Heart left ventricle (tissue), 16 donors: Measurements from ENCODE around the gene RNFT2. TPM values are rescaled to one million over a fixed set of nuclear protein-coding genes. Genes with fewer than 3 reads are reported as not detected.

ENCODE experiments used
- ATAC-seq, 4 donors: fragments of 200-7000 bp; cut with Tn5 transposase; one replicate each; pipeline ENCODE4 v1.9.1; 2020 to 2022; ENCODE audit warnings: moderate library complexity in 4 of 4, mild to moderate bottlenecking in 3 of 4, moderate number of reproducible peaks in 1 of 4
- DNase-seq, 5 donors: peaks; one replicate each; pipeline ENCODE4 v3.0.0-alpha.2; 2020
- H3K27ac ChIP-seq, 12 donors: fragments of 200-600 bp; sonication (generic) in 4 of 12; one replicate each; pipeline versions ENCODE4 v1.5.0 to v1.8.0; 2016 to 2022; ENCODE audit warnings: mild to moderate bottlenecking in 2 of 12
- H3K27me3 ChIP-seq, 9 donors: fragments of 200-600 bp; sonication (generic) in 2 of 9; one replicate each; pipeline versions ENCODE4 v1.5.1 to v1.8.0; 2016 to 2022; ENCODE audit warnings: mild to moderate bottlenecking in 3 of 9
- H3K36me3 ChIP-seq, 9 donors: fragments of 200-600 bp; sonication (generic) in 2 of 9; one replicate each; pipeline versions ENCODE4 v1.5.0 to v1.8.0; 2018 to 2022; ENCODE audit warnings: mild to moderate bottlenecking in 2 of 9
- H3K4me1 ChIP-seq, 12 donors: fragments of 200-600 bp; sonication (generic) in 4 of 12; one replicate each; pipeline versions ENCODE4 v1.5.0 to v1.8.0; 2016 to 2022; ENCODE audit warnings: mild to moderate bottlenecking in 3 of 12
- H3K4me3 ChIP-seq, 12 donors: fragments of 200-600 bp; sonication (generic) in 4 of 12; one replicate each; pipeline versions ENCODE4 v1.5.0 to v1.8.0; 2017 to 2022; ENCODE audit warnings: mild to moderate bottlenecking in 9 of 12, moderate library complexity in 4 of 12
- H3K9me3 ChIP-seq, 12 donors: fragments of 200-600 bp; sonication (generic) in 4 of 12; one replicate each; pipeline versions ENCODE4 v1.5.0 to v1.8.0; 2016 to 2022; ENCODE audit warnings: mild to moderate bottlenecking in 1 of 12
- POLR2A ChIP-seq, 2 donors: fragments of 450-650 bp; IDR thresholded peaks; one replicate each; pipeline ENCODE4 v1.6.1; 2017; ENCODE audit warnings: antibody characterized with exemption in 2 of 2, mild to moderate bottlenecking in 2 of 2, moderate library complexity in 2 of 2
- WGBS, 4 donors: extraction: QIAGEN DNeasy Blood & Tissue Kit in 2 of 4; methylation state at CpG; one replicate each; pipeline versions ENCODE4 v1.1.5 to v1.1.7; 2013 to 2018; 5-methylcytosine and 5-hydroxymethylcytosine counted together
- intact Hi-C, 10 donors: fragments of 100-400 bp; cut with DNase I; formaldehyde crosslinking; loops; one replicate each; pipeline versions ENCODE4 v1.11.1 to v1.14.2; 2022
- polyA plus RNA-seq, 2 donors: library from polyadenylated mRNA; stranded (reverse); fragments of 200-250 nt; gene quantifications; one replicate each; pipeline ENCODE4 v1.2.3, GENCODE V29; 2013
- total RNA-seq, 9 donors: library from RNA; depleted of rRNA in 2 of 9; stranded (reverse); fragments of >200 nt in 2 of 9; fragmentation: NEBNext Ultra II Directional in 3 of 9; extraction: Animal tissue kit (Norgen Biotek cat#: 25700) in 3 of 9; gene quantifications; one replicate each; pipeline versions ENCODE4 v1.1.0 to v1.2.4, GENCODE V29; 2016 to 2023
- TF ChIP-seq, protein P1 (sequence below), 12 donors: fragments of 200-600 bp; sonication (generic) in 4 of 12; IDR thresholded peaks; one replicate each; pipeline versions ENCODE4 v1.5.0 to v1.8.0; 2018 to 2022; ENCODE audit warnings: antibody characterized with exemption in 12 of 12, mild to moderate bottlenecking in 5 of 12
- donor health status: ischemic (EF 13 %, LVEDD 7.1; RV severe dilation, severe dysfunction).
- donor health status: healthy with polysubstance abuse.
- donor health status: DM: no; HTN: yes; CAD: no.
- donor health status: DM: no; HTN: no; CAD: no.
- donor health status: ischemic (EF 25% LVEDD 6.9; RV normal size, moderate dysfunction).
- donor health status: ischemic (EF 25% LVEDD 5.7; RV mildly dilated, moderate dysfunction).
- donor health status: healthy.
- donor health status: DM: yes; HTN: yes; CAD: no.
- donor health status: ischemic (EF 35%, LVEDD 5.7; RV mildly dilated, moderate dysfunction).
- donor health status: nonischemic (EF 11% LVEDD 7.7; RV severe dilation, severe dysfunction).
- donor health status: DM: yes; HTN: yes; CAD: no.
- donor health status: PGD.
- donor health status: ischemic (EF 29% LVEDD 5.4; RV normal size, mild dysfunction).
- donor health status: nonischemic (EF 23%, LVEDD 6.1; RV moderate dilation, normal function).

Gene RNFT2
- total and polyA plus RNA-seq, 11 donors: 0.58 to 2.4 (median 1.6) TPM

DNA sequence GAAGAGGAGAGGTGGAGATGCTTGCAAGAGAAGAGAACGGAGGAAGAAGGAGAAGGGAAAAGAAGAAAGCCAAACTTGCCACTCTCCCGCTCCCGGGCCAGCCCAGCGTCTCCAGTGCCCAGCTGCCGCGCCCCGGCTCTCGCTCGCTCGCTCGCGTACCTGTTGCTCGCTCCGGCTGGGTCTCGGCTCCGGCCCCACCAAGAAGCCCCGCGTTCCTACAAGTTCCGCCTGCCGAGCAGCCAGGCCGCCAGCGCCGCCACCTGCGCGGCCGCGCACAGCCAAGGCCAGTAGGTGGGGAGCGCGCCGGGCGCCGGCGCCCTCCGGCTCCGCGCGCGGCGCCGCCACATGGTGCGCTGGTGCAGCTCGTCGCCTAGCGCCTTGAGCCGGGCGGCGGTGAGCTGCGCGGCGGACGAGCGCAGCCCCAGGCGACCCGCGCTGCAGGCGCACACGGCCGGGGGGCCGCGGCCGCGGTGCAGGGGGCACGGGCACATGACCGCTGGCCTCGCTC is 142.8 kb downstream of the RNFT2 start:
- Histone ChIP-seq H3K27ac (no peak overlapping the region), H3K9me3 (no peaks in the 10 kb centered on the region), H3K4me3 (peak overlapping the region in 10 of 12 donors; percentile 31 to 60 (median 46)), H3K4me1 (peaks cover 3 to 41% (median 27%) of the 10 kb centered on the region in 12 donors), H3K36me3 (no peaks in the 10 kb centered on the region), H3K27me3 (peaks cover 13 to 81% (median 33%) of the 10 kb centered on the region in 9 donors)
- intact Hi-C loops: loop anchor here in 8 of 10 donors (2.0 to 10.0 kb wide), 3 partner anchors 176 to 179 kb away; no protein-coding TSS in a partner anchor
- DNase-seq: peak in 3 of 5 donors; percentile 23 to 55 (median 28)
- ATAC-seq: peak in 3 of 4 donors; percentile 66 to 90 (median 85)
- no peak for TF ChIP-seq POLR2A (IDR thresholded peaks at IDR 0.05)
- TF ChIP-seq, protein P1, sequence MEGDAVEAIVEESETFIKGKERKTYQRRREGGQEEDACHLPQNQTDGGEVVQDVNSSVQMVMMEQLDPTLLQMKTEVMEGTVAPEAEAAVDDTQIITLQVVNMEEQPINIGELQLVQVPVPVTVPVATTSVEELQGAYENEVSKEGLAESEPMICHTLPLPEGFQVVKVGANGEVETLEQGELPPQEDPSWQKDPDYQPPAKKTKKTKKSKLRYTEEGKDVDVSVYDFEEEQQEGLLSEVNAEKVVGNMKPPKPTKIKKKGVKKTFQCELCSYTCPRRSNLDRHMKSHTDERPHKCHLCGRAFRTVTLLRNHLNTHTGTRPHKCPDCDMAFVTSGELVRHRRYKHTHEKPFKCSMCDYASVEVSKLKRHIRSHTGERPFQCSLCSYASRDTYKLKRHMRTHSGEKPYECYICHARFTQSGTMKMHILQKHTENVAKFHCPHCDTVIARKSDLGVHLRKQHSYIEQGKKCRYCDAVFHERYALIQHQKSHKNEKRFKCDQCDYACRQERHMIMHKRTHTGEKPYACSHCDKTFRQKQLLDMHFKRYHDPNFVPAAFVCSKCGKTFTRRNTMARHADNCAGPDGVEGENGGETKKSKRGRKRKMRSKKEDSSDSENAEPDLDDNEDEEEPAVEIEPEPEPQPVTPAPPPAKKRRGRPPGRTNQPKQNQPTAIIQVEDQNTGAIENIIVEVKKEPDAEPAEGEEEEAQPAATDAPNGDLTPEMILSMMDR (IDR thresholded peaks at IDR 0.05): peak in 2 of 12 donors; percentile 4 to 26
- 0 to 1% (median 1%) methylated on average over 16 to 65 of the region's 65 CpGs for WGBS, 4 donors

DNA sequence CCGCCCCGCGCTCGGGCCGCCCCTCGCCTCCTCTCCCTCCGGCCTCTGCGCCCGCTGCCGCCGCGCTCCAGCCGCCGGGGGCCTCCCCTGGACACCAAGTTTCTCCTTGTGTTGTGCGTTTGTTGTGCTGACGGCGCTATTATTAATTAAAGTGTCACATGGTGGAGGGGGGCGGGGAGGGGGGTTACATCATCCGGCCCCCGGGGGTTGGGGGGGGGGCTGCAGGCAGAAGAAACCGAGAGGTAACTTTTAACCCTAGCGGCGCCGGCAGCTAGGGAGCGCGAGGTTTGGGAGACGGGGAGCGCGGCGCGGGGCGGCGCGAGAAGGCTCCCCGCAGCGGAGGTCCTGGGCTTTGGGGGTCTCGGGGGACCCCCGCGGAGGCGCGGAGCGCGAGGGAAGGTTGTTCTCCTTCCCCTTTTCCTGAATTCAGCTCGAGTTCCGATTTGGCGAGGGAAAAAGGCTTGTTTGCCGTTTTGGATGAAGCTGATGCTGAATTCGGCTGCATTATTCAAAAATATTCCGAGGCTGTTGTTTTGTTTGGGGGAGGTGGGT is 143.3 kb downstream of the RNFT2 start, which contains the start of gene HRK:
HRK (minus strand) TSS at position 117 of the 552 bp plus-strand sequence. CDS start 134 bp downstream, outside the sequence.
- DNase-seq (peak in 1 of 5 donors; percentile 10), ATAC-seq (peak in 1 of 4 donors; percentile 25)
- TF ChIP-seq POLR2A (IDR thresholded peaks at IDR 0.05): no peak
- TF ChIP-seq, protein P1 (IDR thresholded peaks at IDR 0.05): no peak
- H3K27ac ChIP-seq: no peak within 1 kb of the TSS
- intact Hi-C loops: loop anchor here in 8 of 10 donors (2.0 to 10.0 kb wide), 3 partner anchors 177 to 179 kb away; no protein-coding TSS in a partner anchor
- H3K4me1 ChIP-seq: peaks cover 3 to 41% (median 27%) of the 10 kb centered on the region in 12 donors
- H3K9me3 ChIP-seq: no peaks in the 10 kb centered on the region
- H3K27me3 ChIP-seq: peaks cover 13 to 76% (median 33%) of the 10 kb centered on the region in 9 donors
- 0 to 1% (median 1%) methylated on average over 13 to 49 of the region's 49 CpGs for WGBS, 4 donors
- H3K36me3 ChIP-seq: no peaks in the 10 kb centered on the region
- H3K4me3 ChIP-seq: peak within 1 kb of the TSS in 11 of 12 donors; percentile 9 to 60 (median 45)

DNA sequence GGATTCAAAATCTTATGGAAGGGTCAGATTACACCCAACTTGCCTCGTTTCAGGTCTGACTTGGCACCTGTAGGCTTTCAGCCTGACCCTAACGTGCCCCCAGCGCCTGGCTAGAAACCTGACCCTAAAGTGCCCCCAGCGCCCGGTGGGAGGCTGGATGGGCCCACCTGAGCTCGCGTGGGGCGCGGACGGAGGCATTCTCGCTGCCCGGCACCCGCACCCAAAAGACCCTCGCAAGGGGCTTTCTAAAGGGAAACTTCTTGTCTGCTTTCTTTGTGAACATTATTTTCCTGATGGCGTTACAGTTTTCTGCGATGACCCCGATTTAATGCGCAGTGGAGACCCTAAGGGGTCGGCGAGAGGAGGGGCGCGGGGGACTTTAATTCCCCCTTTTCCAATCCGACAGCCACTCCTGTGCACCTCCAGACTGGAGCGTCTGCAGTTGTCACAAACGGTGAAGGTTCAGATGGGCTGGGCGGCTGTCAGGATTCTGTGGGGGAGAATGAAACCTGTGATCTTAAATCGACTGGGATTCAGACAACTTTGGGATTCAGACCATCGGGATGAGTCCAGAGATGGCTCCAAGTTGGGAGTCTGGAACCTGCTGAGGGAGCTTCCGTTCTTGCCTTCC is 143.9 kb downstream of the RNFT2 start:
- no peak for ATAC-seq
- H3K27ac ChIP-seq: no peak overlapping the region
- H3K4me1 ChIP-seq: peaks cover 3 to 41% (median 27%) of the 10 kb centered on the region in 12 donors
- H3K9me3 ChIP-seq: no peaks in the 10 kb centered on the region
- intact Hi-C loops: loop anchor here in 9 of 10 donors (2.0 to 10.0 kb wide), 3 partner anchors 177 to 180 kb away; no protein-coding TSS in a partner anchor
- 5 to 11% (median 7%) methylated on average over 26 to 29 of the region's 29 CpGs for WGBS, 4 donors
- peak overlapping the region in 11 of 12 donors; percentile 9 to 60 (median 39) for H3K4me3 ChIP-seq
- DNase-seq: no peak
- H3K36me3 ChIP-seq: no peaks in the 10 kb centered on the region
- no peak for TF ChIP-seq POLR2A (IDR thresholded peaks at IDR 0.05)
- TF ChIP-seq, protein P1 (IDR thresholded peaks at IDR 0.05): no peak
- H3K27me3 ChIP-seq: peaks cover 9 to 70% (median 33%) of the 10 kb centered on the region in 9 donors

DNA sequence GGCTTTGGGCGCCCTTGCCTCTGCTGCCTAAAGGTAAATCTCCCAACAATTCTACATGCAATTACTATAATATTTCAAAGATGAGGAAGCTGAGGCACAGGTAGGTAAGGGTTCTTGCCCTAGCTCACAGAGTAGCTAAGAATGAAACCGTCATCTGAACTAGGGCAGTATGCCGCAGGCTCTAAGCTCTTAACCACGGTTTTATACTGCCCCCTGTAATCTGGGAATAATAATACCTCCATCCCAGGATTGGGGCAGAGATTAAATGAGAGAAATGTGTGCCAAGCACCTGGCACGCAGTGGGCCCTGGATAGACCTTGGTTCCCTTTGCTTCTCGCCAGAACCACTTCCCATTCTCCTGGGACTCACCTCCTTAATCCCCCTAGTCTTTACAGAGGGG is 144.6 kb downstream of the RNFT2 start:
- Histone ChIP-seq H3K4me1 (peaks cover 3 to 41% (median 27%) of the 10 kb centered on the region in 12 donors), H3K9me3 (no peaks in the 10 kb centered on the region), H3K27me3 (peaks cover 3 to 63% (median 33%) of the 10 kb centered on the region in 9 donors), H3K27ac (no peak overlapping the region), H3K36me3 (no peaks in the 10 kb centered on the region), H3K4me3 (no peak overlapping the region)
- ATAC-seq (peak in 2 of 4 donors; percentile 30 to 67), DNase-seq (no peak)
- intact Hi-C loops: loop anchor here in 8 of 10 donors (2.0 to 10.0 kb wide), 3 partner anchors 178 to 180 kb away; no protein-coding TSS in a partner anchor
- WGBS, 4 donors: 28 to 40% (median 35%) methylated on average over 6 of the region's 6 CpGs
- no peak for TF ChIP-seq POLR2A (IDR thresholded peaks at IDR 0.05)
- TF ChIP-seq, protein P1 (IDR thresholded peaks at IDR 0.05): peak in 7 of 12 donors; percentile 14 to 48 (median 34)
